H9 (cell line): ENCODE measurements around the gene SRP9. TPM values are rescaled to one million over a fixed set of nuclear protein-coding genes. Genes with fewer than 3 reads are reported as not detected.

Source experiments
- DNase-seq: peaks from one replicate; pipeline ENCODE4 v3.0.0-alpha.2; 2017
- H2AFZ ChIP-seq: one replicate; pipeline ENCODE4 v1.6.1; 2013; ENCODE audit warnings: mild to moderate bottlenecking, low read length, control low read depth, moderate library complexity
- H2AK5ac ChIP-seq: 2 replicates; pipeline ENCODE4 v1.6.1; 2013; ENCODE audit warnings: low read length, control low read depth, mixed read lengths; ENCODE audit not compliant: insufficient read length
- H2BK120ac ChIP-seq: one replicate; pipeline ENCODE4 v1.6.1; 2013; ENCODE audit warnings: low read depth, mild to moderate bottlenecking, low read length, control low read depth, inconsistent platforms; ENCODE audit not compliant: poor library complexity, severe bottlenecking
- H2BK12ac ChIP-seq: 2 replicates; pipeline ENCODE4 v1.6.1; 2013; ENCODE audit warnings: low read length, control low read depth, mixed read lengths, low read depth; ENCODE audit not compliant: insufficient read length
- H2BK15ac ChIP-seq: 2 replicates; pipeline ENCODE4 v1.6.1; 2013; ENCODE audit warnings: low read depth, low read length, control low read depth
- H2BK20ac ChIP-seq: one replicate; pipeline ENCODE4 v1.6.1; 2013; ENCODE audit warnings: low read depth, mild to moderate bottlenecking, low read length, control low read depth, inconsistent platforms; ENCODE audit not compliant: poor library complexity, severe bottlenecking
- H2BK5ac ChIP-seq: 2 replicates; pipeline ENCODE4 v1.6.1; 2013; ENCODE audit warnings: low read length, control low read depth, mixed read lengths; ENCODE audit not compliant: insufficient read length
- H3K14ac ChIP-seq: 2 replicates; pipeline ENCODE4 v1.6.1; 2013; ENCODE audit warnings: low read length, control low read depth; ENCODE audit not compliant: insufficient read depth
- H3K18ac ChIP-seq: 2 replicates; pipeline ENCODE4 v1.6.1; 2013; ENCODE audit warnings: low read depth, mild to moderate bottlenecking, mixed read lengths, low read length, control low read depth; ENCODE audit not compliant: insufficient read length
- H3K23ac ChIP-seq: 2 replicates; pipeline ENCODE4 v1.6.1; 2013; ENCODE audit warnings: low read length, control low read depth, mixed read lengths, low read depth; ENCODE audit not compliant: insufficient read length
- H3K23me2 ChIP-seq: 2 replicates; pipeline ENCODE4 v1.6.1; 2013; ENCODE audit warnings: low read depth, mild to moderate bottlenecking, mixed read lengths, low read length, control low read depth; ENCODE audit not compliant: insufficient read length, poor library complexity, severe bottlenecking
- H3K27ac ChIP-seq: 2 replicates; pipeline ENCODE4 v1.5.1; 2013; ENCODE audit warnings: low read length, control low read depth, mixed read lengths, low read depth; ENCODE audit not compliant: insufficient read length
- H3K27me3 ChIP-seq: 2 replicates; pipeline ENCODE4 v1.6.1; 2013; ENCODE audit warnings: low read length, control low read depth, inconsistent platforms; ENCODE audit not compliant: insufficient read depth
- H3K4ac ChIP-seq: 2 replicates; pipeline ENCODE4 v1.6.1; 2013; ENCODE audit warnings: low read depth, mild to moderate bottlenecking, control low read depth, inconsistent platforms, low read length, moderate library complexity
- H3K4me1 ChIP-seq: 2 replicates; pipeline ENCODE4 v1.6.1; 2013; ENCODE audit warnings: low read length, control low read depth, inconsistent platforms; ENCODE audit not compliant: insufficient read depth
- H3K4me2 ChIP-seq: 2 replicates; pipeline ENCODE4 v1.6.1; 2013; ENCODE audit warnings: low read length, control low read depth, mixed read lengths; ENCODE audit not compliant: insufficient read length, insufficient read depth
- H3K56ac ChIP-seq: 2 replicates; pipeline ENCODE4 v1.6.1; 2013; ENCODE audit warnings: low read depth, mild to moderate bottlenecking, mixed read lengths, low read length, control low read depth; ENCODE audit not compliant: insufficient read length
- H3K79me1 ChIP-seq: 2 replicates; pipeline ENCODE4 v1.6.1; 2013; ENCODE audit warnings: low read depth, mild to moderate bottlenecking, moderate library complexity, low read length, control low read depth, inconsistent platforms; ENCODE audit not compliant: insufficient read depth, poor library complexity, severe bottlenecking
- H3K79me2 ChIP-seq: 2 replicates; pipeline ENCODE4 v1.6.1; 2013; ENCODE audit warnings: low read length, control low read depth, inconsistent platforms; ENCODE audit not compliant: insufficient read depth
- H3K9ac ChIP-seq: 2 replicates; pipeline ENCODE4 v1.6.1; 2013; ENCODE audit warnings: low read length, control low read depth, mixed read lengths; ENCODE audit not compliant: insufficient read length; ENCODE audit errors: extremely low read depth
- H3K9me3 ChIP-seq: one replicate; pipeline ENCODE4 v1.6.1; 2013; ENCODE audit warnings: low read depth, low read length, inconsistent platforms; ENCODE audit not compliant: control insufficient read depth
- H3T11ph ChIP-seq: one replicate; pipeline ENCODE4 v1.6.1; 2013; ENCODE audit warnings: mild to moderate bottlenecking, low read length, control low read depth, inconsistent platforms
- H4K20me1 ChIP-seq: one replicate; pipeline ENCODE4 v1.6.1; 2013; ENCODE audit not compliant: control insufficient read depth, insufficient read length, insufficient read depth
- H4K5ac ChIP-seq: 2 replicates; pipeline ENCODE4 v1.6.1; 2013; ENCODE audit warnings: low read depth, mild to moderate bottlenecking, mixed read lengths, low read length, control low read depth; ENCODE audit not compliant: insufficient read length
- H4K8ac ChIP-seq: replicated peaks from 2 replicates; pipeline ENCODE4 v1.6.1; 2013; ENCODE audit warnings: low read length, control low read depth, mixed read lengths, low read depth; ENCODE audit not compliant: insufficient read length
- H4K91ac ChIP-seq: 2 replicates; pipeline ENCODE4 v1.6.1; 2013; ENCODE audit warnings: low read depth, mild to moderate bottlenecking, moderate library complexity, mixed read lengths, low read length, control low read depth; ENCODE audit not compliant: insufficient read length
- H3K27ac Mint-ChIP-seq, 3 experiments: 2 replicates in 2 of 3; 3 replicates in 1 of 3; pipeline ENCODE4 v1.8.0; 2020 to 2021; ENCODE audit warnings: mixed read lengths in 3 of 3, mild to moderate bottlenecking in 1 of 3, moderate library complexity in 1 of 3
- H3K27me3 Mint-ChIP-seq: 2 replicates; pipeline ENCODE4 v1.8.0; 2021; ENCODE audit warnings: low read depth, mild to moderate bottlenecking, moderate library complexity, mixed read lengths
- H3K36me3 Mint-ChIP-seq, 3 experiments: 2 replicates in 2 of 3; 3 replicates in 1 of 3; pipeline ENCODE4 v1.8.0; 2020 to 2021; ENCODE audit warnings: low read depth in 3 of 3, mixed read lengths in 3 of 3; ENCODE audit not compliant: insufficient read depth in 1 of 3
- H3K4me1 Mint-ChIP-seq, 2 experiments: 2 replicates each; pipeline ENCODE4 v1.8.0; 2020; ENCODE audit warnings: mixed read lengths in 2 of 2
- H3K4me3 Mint-ChIP-seq, 2 experiments: 2 replicates in 1 of 2; 3 replicates in 1 of 2; pipeline ENCODE4 v1.8.0; 2020 to 2021; ENCODE audit warnings: mild to moderate bottlenecking in 2 of 2, mixed read lengths in 2 of 2, moderate library complexity in 1 of 2
- H3K9me3 Mint-ChIP-seq, 2 experiments: 2 replicates in 1 of 2; 3 replicates in 1 of 2; pipeline ENCODE4 v1.8.0; 2020; ENCODE audit warnings: mild to moderate bottlenecking in 2 of 2, mixed read lengths in 2 of 2, moderate library complexity in 1 of 2
- WGBS: extraction: QIAGEN DNeasy Blood & Tissue Kit; methylation state at CpG from one replicate; pipeline ENCODE4 v1.1.7; 2013; ENCODE audit warnings: missing lambda C conversion rate, low lambda C conversion rate, mixed read lengths; ENCODE audit not compliant: insufficient read length; ENCODE audit errors: extremely low coverage; 5-methylcytosine and 5-hydroxymethylcytosine counted together
- total RNA-seq: library from RNA; stranded (reverse); gene quantifications from 2 replicates; pipeline ENCODE4 v1.2.1, GENCODE V29; 2021
- TF ChIP-seq, protein P1 (sequence below): fragments of 200-600 bp; sonication (generic); conservative IDR thresholded peaks from 3 replicates; pipeline ENCODE4 v1.8.0; 2021; ENCODE audit warnings: antibody characterized with exemption, mild to moderate bottlenecking

Gene SRP9
- total RNA-seq, 1 experiment from 2014 or later: 403 TPM

DNA sequence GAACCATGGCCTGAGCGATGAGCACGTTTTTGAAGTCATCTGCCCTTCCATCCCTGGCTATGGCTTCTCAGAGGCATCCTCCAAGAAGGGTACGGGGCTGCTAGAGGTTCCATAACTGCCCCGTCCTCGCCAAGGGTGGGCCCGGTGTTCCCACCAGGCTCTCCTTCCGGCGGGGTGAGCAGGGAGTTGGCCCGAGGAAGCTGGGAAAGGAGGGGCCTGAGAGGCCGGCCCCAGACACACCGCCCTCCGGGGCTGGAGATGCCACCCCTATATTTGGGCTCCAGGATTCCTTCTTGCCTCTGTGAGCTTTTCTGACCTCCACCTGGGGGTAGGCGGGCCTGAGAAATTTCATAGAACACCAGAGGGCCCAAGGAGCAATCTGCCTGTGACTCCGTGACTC is 61.2 kb downstream of the SRP9 start:
- Mint-ChIP-seq H3K36me3 (peaks cover 17 to 39% (median 21%) of the 10 kb centered on the region in 3 experiments), H3K27ac (peak overlapping the region in 1 of 3 experiments; percentile 10; a peak in 1 of 7 replicates), H3K27me3 (no peaks in the 10 kb centered on the region; the same call in 1 of the 2 replicates), H3K9me3 (no peaks in the 10 kb centered on the region), H3K4me3 (no peak overlapping the region), H3K4me1 (peaks cover 4 to 10% of the 10 kb centered on the region in 2 experiments)
- H3K4me2 ChIP-seq: no peak overlapping the region
- H3K14ac ChIP-seq: no peak overlapping the region
- H3K79me2 ChIP-seq: no peaks in the 10 kb centered on the region
- no peak overlapping the region for H2BK5ac ChIP-seq
- H3K4me1 ChIP-seq: no peaks in the 10 kb centered on the region
- no peak overlapping the region for H4K91ac ChIP-seq
- H4K5ac ChIP-seq: no peak overlapping the region
- no peak overlapping the region for H2BK15ac ChIP-seq
- H3T11ph ChIP-seq: no peak overlapping the region
- no peak overlapping the region for H2AFZ ChIP-seq
- no peaks in the 10 kb centered on the region for H3K79me1 ChIP-seq
- H3K23ac ChIP-seq: no peak overlapping the region
- H4K20me1 ChIP-seq: no peaks in the 10 kb centered on the region
- H3K27ac ChIP-seq: no peak overlapping the region
- H3K9me3 ChIP-seq: no peaks in the 10 kb centered on the region
- no peak overlapping the region for H3K4ac ChIP-seq
- H2BK12ac ChIP-seq: no peak overlapping the region
- H3K56ac ChIP-seq: no peak overlapping the region
- no peak overlapping the region for H4K8ac ChIP-seq
- WGBS: no CpG with 5 or more reads among the region's 14 CpGs
- H3K18ac ChIP-seq: no peak overlapping the region
- no peaks in the 10 kb centered on the region for H3K23me2 ChIP-seq
- no peaks in the 10 kb centered on the region for H3K27me3 ChIP-seq
- no peak overlapping the region for H2BK20ac ChIP-seq
- H3K9ac ChIP-seq: no peak overlapping the region
- H2AK5ac ChIP-seq: no peak overlapping the region
- DNase-seq: no peak
- H2BK120ac ChIP-seq: no peak overlapping the region
- TF ChIP-seq, protein P1, sequence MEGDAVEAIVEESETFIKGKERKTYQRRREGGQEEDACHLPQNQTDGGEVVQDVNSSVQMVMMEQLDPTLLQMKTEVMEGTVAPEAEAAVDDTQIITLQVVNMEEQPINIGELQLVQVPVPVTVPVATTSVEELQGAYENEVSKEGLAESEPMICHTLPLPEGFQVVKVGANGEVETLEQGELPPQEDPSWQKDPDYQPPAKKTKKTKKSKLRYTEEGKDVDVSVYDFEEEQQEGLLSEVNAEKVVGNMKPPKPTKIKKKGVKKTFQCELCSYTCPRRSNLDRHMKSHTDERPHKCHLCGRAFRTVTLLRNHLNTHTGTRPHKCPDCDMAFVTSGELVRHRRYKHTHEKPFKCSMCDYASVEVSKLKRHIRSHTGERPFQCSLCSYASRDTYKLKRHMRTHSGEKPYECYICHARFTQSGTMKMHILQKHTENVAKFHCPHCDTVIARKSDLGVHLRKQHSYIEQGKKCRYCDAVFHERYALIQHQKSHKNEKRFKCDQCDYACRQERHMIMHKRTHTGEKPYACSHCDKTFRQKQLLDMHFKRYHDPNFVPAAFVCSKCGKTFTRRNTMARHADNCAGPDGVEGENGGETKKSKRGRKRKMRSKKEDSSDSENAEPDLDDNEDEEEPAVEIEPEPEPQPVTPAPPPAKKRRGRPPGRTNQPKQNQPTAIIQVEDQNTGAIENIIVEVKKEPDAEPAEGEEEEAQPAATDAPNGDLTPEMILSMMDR: no peak

Other genes starting within 250 kb of the SRP9 start
- 284 and 285 TPM in 2 replicates for gene ENAH, start 124.7 kb upstream of the SRP9 start, total RNA-seq
- 40.6 and 41.0 TPM in 2 replicates for gene EPHX1, start 32.3 kb downstream of the SRP9 start, total RNA-seq
- gene TMEM63A, start 104.6 kb downstream of the SRP9 start, total RNA-seq: 75.7 and 80.7 TPM in 2 replicates
- gene LEFTY1, start 111.3 kb downstream of the SRP9 start, total RNA-seq: 102 and 107 TPM in 2 replicates
- gene PYCR2, start 146.4 kb downstream of the SRP9 start, total RNA-seq: 104 TPM in 2 replicates
- 16.3 and 16.9 TPM in 2 replicates for gene LEFTY2, start 163.4 kb downstream of the SRP9 start, total RNA-seq
- gene SDE2, start 221.5 kb downstream of the SRP9 start, total RNA-seq: 20.5 and 21.7 TPM in 2 replicates